ENCODE results near the gene NPLOC4. TPM values are rescaled to one million over a fixed set of nuclear protein-coding genes. Genes with fewer than 3 reads are reported as not detected.

Gene NPLOC4
- polyA plus RNA-seq, 1 donor = 47.8 TPM

- H3K36me3 ChIP-seq (ENCODE audit: control insufficient read depth, insufficient read depth, low read length) = no peaks in the 10 kb centered on the region
- no peak within 1 kb of the TSS for H3K4me3 ChIP-seq (ENCODE audit: low read length)
- DNase-seq = no peak
- peaks cover 34% of the 10 kb centered on the region for H3K27me3 ChIP-seq (ENCODE audit: control insufficient read depth, insufficient read depth, low read length)
- peaks cover 5% of the 10 kb centered on the region for H3K9me3 ChIP-seq (ENCODE audit: control insufficient read depth, low read depth, low read length)
- no CpG with 5 or more reads among the region's 42 CpGs for WGBS (ENCODE audit: insufficient coverage, low lambda C conversion rate)
- peaks cover 10% of the 10 kb centered on the region for H3K4me1 ChIP-seq (ENCODE audit: control insufficient read depth, insufficient read depth, low read length)
- H3K27ac ChIP-seq (ENCODE audit: low read length) = no peak within 1 kb of the TSS
Measured at GRCh38 chr17:81527591-81528383, 109.1 kb downstream of the NPLOC4 start, which contains the start of gene FSCN2. Gene FSCN2 (plus strand): TSS chr17:81528377. CDS start chr17:81528532, 155 bp downstream.

- H3K4me3 ChIP-seq (ENCODE audit: low read length) = no peak overlapping the region
- peaks cover 5% of the 10 kb centered on the region for H3K9me3 ChIP-seq (ENCODE audit: control insufficient read depth, low read depth, low read length)
- H3K27ac ChIP-seq (ENCODE audit: low read length) = no peak overlapping the region
- peaks cover 34% of the 10 kb centered on the region for H3K27me3 ChIP-seq (ENCODE audit: control insufficient read depth, insufficient read depth, low read length)
- no CpG with 5 or more reads among the region's 21 CpGs for WGBS (ENCODE audit: insufficient coverage, low lambda C conversion rate)
- no peak for DNase-seq
- H3K4me1 ChIP-seq (ENCODE audit: control insufficient read depth, insufficient read depth, low read length) = peaks cover 10% of the 10 kb centered on the region
- H3K36me3 ChIP-seq (ENCODE audit: control insufficient read depth, insufficient read depth, low read length) = no peaks in the 10 kb centered on the region
Measured at GRCh38 chr17:81526662-81527571, 110.0 kb downstream of the NPLOC4 start.

GRCh38 chr17:81524865-81525159, 112.1 kb downstream of the NPLOC4 start:
- no peak for DNase-seq
- H3K4me3 ChIP-seq (ENCODE audit: low read length) = no peak overlapping the region
- peaks cover 5% of the 10 kb centered on the region for H3K9me3 ChIP-seq (ENCODE audit: control insufficient read depth, low read depth, low read length)
- no peak overlapping the region for H3K27ac ChIP-seq (ENCODE audit: low read length)
- no peaks in the 10 kb centered on the region for H3K36me3 ChIP-seq (ENCODE audit: control insufficient read depth, insufficient read depth, low read length)
- no CpG with 5 or more reads among the region's 8 CpGs for WGBS (ENCODE audit: insufficient coverage, low lambda C conversion rate)
- H3K27me3 ChIP-seq (ENCODE audit: control insufficient read depth, insufficient read depth, low read length) = peaks cover 34% of the 10 kb centered on the region
- H3K4me1 ChIP-seq (ENCODE audit: control insufficient read depth, insufficient read depth, low read length) = peaks cover 17% of the 10 kb centered on the region

GRCh38 chr17:81524039-81524864, 112.7 kb downstream of the NPLOC4 start:
- WGBS (ENCODE audit: insufficient coverage, low lambda C conversion rate) = no CpG with 5 or more reads among the region's 18 CpGs
- Histone ChIP-seq H3K27ac (ENCODE audit: low read length) (no peak overlapping the region), H3K36me3 (ENCODE audit: control insufficient read depth, insufficient read depth, low read length) (no peaks in the 10 kb centered on the region), H3K4me1 (ENCODE audit: control insufficient read depth, insufficient read depth, low read length) (peaks cover 21% of the 10 kb centered on the region), H3K9me3 (ENCODE audit: control insufficient read depth, low read depth, low read length) (peaks cover 5% of the 10 kb centered on the region), H3K27me3 (ENCODE audit: control insufficient read depth, insufficient read depth, low read length) (peaks cover 35% of the 10 kb centered on the region), H3K4me3 (ENCODE audit: low read length) (no peak overlapping the region)
- DNase-seq = no peak

GRCh38 chr17:81523402-81524038, 113.4 kb downstream of the NPLOC4 start:
- Histone ChIP-seq H3K9me3 (ENCODE audit: control insufficient read depth, low read depth, low read length) (no peaks in the 10 kb centered on the region), H3K36me3 (ENCODE audit: control insufficient read depth, insufficient read depth, low read length) (no peaks in the 10 kb centered on the region), H3K27me3 (ENCODE audit: control insufficient read depth, insufficient read depth, low read length) (peaks cover 27% of the 10 kb centered on the region), H3K4me3 (ENCODE audit: low read length) (no peak overlapping the region), H3K4me1 (ENCODE audit: control insufficient read depth, insufficient read depth, low read length) (peaks cover 23% of the 10 kb centered on the region), H3K27ac (ENCODE audit: low read length) (no peak overlapping the region)
- peak in 1 of 2 donors; percentile 51 for DNase-seq
- no CpG with 5 or more reads among the region's 17 CpGs for WGBS (ENCODE audit: insufficient coverage, low lambda C conversion rate)

GRCh38 chr17:81522491-81523401, 114.2 kb downstream of the NPLOC4 start:
- DNase-seq = peak in 1 of 2 donors; percentile 62
- WGBS (ENCODE audit: insufficient coverage, low lambda C conversion rate) = no CpG with 5 or more reads among the region's 26 CpGs
- H3K4me1 ChIP-seq (ENCODE audit: control insufficient read depth, insufficient read depth, low read length) = peaks cover 29% of the 10 kb centered on the region
- no peaks in the 10 kb centered on the region for H3K36me3 ChIP-seq (ENCODE audit: control insufficient read depth, insufficient read depth, low read length)
- H3K27ac ChIP-seq (ENCODE audit: low read length) = no peak overlapping the region
- H3K9me3 ChIP-seq (ENCODE audit: control insufficient read depth, low read depth, low read length) = no peaks in the 10 kb centered on the region
- no peak overlapping the region for H3K4me3 ChIP-seq (ENCODE audit: low read length)
- peaks cover 20% of the 10 kb centered on the region for H3K27me3 ChIP-seq (ENCODE audit: control insufficient read depth, insufficient read depth, low read length)

- H3K36me3 ChIP-seq (ENCODE audit: control insufficient read depth, insufficient read depth, low read length) = no peaks in the 10 kb centered on the region
- peaks cover 39% of the 10 kb centered on the region for H3K4me1 ChIP-seq (ENCODE audit: control insufficient read depth, insufficient read depth, low read length)
- H3K9me3 ChIP-seq (ENCODE audit: control insufficient read depth, low read depth, low read length) = no peaks in the 10 kb centered on the region
- no peak overlapping the region for H3K27ac ChIP-seq (ENCODE audit: low read length)
- peaks cover 3% of the 10 kb centered on the region for H3K27me3 ChIP-seq (ENCODE audit: control insufficient read depth, insufficient read depth, low read length)
- peak overlapping the region; percentile 51 for H3K4me3 ChIP-seq (ENCODE audit: low read length)
- WGBS (ENCODE audit: insufficient coverage, low lambda C conversion rate) = no CpG with 5 or more reads among the region's 14 CpGs
- no peak for DNase-seq
Measured at GRCh38 chr17:81520021-81520901, 116.7 kb downstream of the NPLOC4 start.

GRCh38 chr17:81519284-81520020, 117.5 kb downstream of the NPLOC4 start:
- Histone ChIP-seq H3K27me3 (ENCODE audit: control insufficient read depth, insufficient read depth, low read length) (peaks cover 3% of the 10 kb centered on the region), H3K4me1 (ENCODE audit: control insufficient read depth, insufficient read depth, low read length) (peaks cover 39% of the 10 kb centered on the region), H3K9me3 (ENCODE audit: control insufficient read depth, low read depth, low read length) (no peaks in the 10 kb centered on the region), H3K4me3 (ENCODE audit: low read length) (peak overlapping the region; percentile 51), H3K36me3 (ENCODE audit: control insufficient read depth, insufficient read depth, low read length) (no peaks in the 10 kb centered on the region), H3K27ac (ENCODE audit: low read length) (peak overlapping the region; percentile 19)
- no CpG with 5 or more reads among the region's 61 CpGs for WGBS (ENCODE audit: insufficient coverage, low lambda C conversion rate)
- peak; percentile 71 to 86 for DNase-seq
